Type B pancreatic cell (in vitro differentiated cells): ENCODE measurements around the gene EDDM3A. TPM values are rescaled to one million over a fixed set of nuclear protein-coding genes. Genes with fewer than 3 reads are reported as not detected.

ENCODE experiments used
- DNase-seq: peaks from one replicate; pipeline ENCODE4 v3.0.0; 2021; ENCODE audit warnings: mixed read lengths; ENCODE audit not compliant: unreplicated experiment; ENCODE audit errors: extremely low spot score
- H3K27ac Mint-ChIP-seq: 2 replicates; pipeline ENCODE4 v1.8.0; 2021; ENCODE audit warnings: mild to moderate bottlenecking, mixed read lengths
- H3K27me3 Mint-ChIP-seq: 2 replicates; pipeline ENCODE4 v1.8.0; 2021; ENCODE audit warnings: mixed read lengths
- H3K36me3 Mint-ChIP-seq: 2 replicates; pipeline ENCODE4 v1.8.0; 2021; ENCODE audit warnings: mixed read lengths
- H3K4me1 Mint-ChIP-seq: one replicate; pipeline ENCODE4 v1.8.0; 2021; ENCODE audit warnings: mixed read lengths; ENCODE audit not compliant: unreplicated experiment
- H3K4me3 Mint-ChIP-seq: 2 replicates; pipeline ENCODE4 v1.8.0; 2021; ENCODE audit warnings: mild to moderate bottlenecking, mixed read lengths
- H3K9me3 Mint-ChIP-seq: 2 replicates; pipeline ENCODE4 v1.8.0; 2021; ENCODE audit warnings: mixed read lengths
- total RNA-seq: library from RNA; stranded (reverse); gene quantifications from 2 replicates; pipeline ENCODE4 v1.2.1, GENCODE V29; 2021; ENCODE audit warnings: low replicate concordance
- TF ChIP-seq, protein P1 (sequence below): fragments of 200-600 bp; sonication (generic); conservative IDR thresholded peaks from 2 replicates; pipeline ENCODE4 v1.5.0; 2021; ENCODE audit warnings: antibody characterized with exemption, mild to moderate bottlenecking

EDDM3A gene
- total RNA-seq, 1 donor from 2014 or later, result not detected

DNA sequence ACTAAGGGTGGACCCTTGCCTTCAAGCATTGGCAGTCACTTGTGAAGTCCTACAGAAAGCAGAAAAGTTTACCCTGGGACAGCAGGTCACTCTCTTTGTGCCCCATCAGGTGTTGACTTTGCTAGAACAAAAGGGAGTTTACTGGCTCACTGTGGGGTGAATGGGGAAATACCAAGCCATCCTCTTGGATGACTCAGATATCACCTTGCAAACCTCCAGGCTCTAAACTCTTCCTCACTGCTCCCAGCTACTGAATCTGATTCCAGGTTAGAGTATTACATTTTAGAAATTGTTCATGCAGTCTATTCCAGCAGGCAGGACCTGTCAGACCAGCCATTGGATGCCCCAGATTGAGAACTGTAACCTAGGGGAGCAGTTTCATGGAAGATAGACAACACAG lies 15.3 kb downstream of the EDDM3A start:
- no peaks in the 10 kb centered on the region for H3K9me3 Mint-ChIP-seq
- no peaks in the 10 kb centered on the region for H3K27me3 Mint-ChIP-seq
- H3K4me1 Mint-ChIP-seq, result no peaks in the 10 kb centered on the region
- DNase-seq, result no peak
- TF ChIP-seq, protein P1, sequence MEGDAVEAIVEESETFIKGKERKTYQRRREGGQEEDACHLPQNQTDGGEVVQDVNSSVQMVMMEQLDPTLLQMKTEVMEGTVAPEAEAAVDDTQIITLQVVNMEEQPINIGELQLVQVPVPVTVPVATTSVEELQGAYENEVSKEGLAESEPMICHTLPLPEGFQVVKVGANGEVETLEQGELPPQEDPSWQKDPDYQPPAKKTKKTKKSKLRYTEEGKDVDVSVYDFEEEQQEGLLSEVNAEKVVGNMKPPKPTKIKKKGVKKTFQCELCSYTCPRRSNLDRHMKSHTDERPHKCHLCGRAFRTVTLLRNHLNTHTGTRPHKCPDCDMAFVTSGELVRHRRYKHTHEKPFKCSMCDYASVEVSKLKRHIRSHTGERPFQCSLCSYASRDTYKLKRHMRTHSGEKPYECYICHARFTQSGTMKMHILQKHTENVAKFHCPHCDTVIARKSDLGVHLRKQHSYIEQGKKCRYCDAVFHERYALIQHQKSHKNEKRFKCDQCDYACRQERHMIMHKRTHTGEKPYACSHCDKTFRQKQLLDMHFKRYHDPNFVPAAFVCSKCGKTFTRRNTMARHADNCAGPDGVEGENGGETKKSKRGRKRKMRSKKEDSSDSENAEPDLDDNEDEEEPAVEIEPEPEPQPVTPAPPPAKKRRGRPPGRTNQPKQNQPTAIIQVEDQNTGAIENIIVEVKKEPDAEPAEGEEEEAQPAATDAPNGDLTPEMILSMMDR, result no peak
- no peaks in the 10 kb centered on the region for H3K36me3 Mint-ChIP-seq
- H3K27ac Mint-ChIP-seq, result no peak overlapping the region
- H3K4me3 Mint-ChIP-seq, result no peak overlapping the region

DNA sequence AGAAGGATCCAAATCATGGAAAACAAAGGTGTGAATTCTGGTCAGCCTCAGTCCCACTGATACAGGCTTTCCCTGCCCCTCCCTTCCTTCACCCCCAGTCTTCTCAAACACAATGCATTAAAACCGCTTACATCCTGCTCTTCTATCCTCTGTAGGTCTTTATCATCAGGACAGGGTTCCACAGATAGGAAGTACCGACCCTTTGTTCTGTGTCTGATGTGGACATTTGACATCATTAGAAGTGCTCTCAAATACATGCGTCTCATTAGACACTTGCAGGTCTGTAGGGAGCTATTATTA lies 22.9 kb downstream of the EDDM3A start:
- H3K27ac Mint-ChIP-seq, result no peak overlapping the region
- H3K4me1 Mint-ChIP-seq, result no peaks in the 10 kb centered on the region
- TF ChIP-seq, protein P1, result no peak
- DNase-seq, result no peak
- no peaks in the 10 kb centered on the region for H3K36me3 Mint-ChIP-seq
- no peak overlapping the region for H3K4me3 Mint-ChIP-seq
- no peaks in the 10 kb centered on the region for H3K9me3 Mint-ChIP-seq
- H3K27me3 Mint-ChIP-seq, result no peaks in the 10 kb centered on the region

DNA sequence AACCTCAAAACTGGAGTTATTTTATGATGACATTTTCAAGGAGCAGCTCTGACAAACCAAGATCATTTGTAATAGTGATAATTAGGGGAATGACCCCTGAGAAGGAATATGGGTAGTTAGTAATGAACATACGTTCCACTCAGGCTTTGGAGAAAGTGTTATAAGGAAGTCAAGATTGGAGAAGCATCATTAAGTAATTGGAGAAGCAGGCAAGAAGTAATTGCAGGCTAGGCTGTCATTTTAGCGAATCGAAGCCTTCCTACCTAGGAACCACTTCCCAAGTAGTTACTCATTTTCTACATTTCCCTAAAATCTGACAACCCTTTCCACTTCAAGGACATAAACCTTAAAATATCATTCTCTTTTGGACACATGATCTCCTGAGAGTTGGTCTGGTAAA lies 23.7 kb downstream of the EDDM3A start:
- Mint-ChIP-seq H3K4me3 (no peak overlapping the region), H3K9me3 (no peaks in the 10 kb centered on the region), H3K27ac (no peak overlapping the region), H3K4me1 (no peaks in the 10 kb centered on the region), H3K27me3 (no peaks in the 10 kb centered on the region), H3K36me3 (no peaks in the 10 kb centered on the region)
- no peak for DNase-seq
- TF ChIP-seq, protein P1, result no peak

DNA sequence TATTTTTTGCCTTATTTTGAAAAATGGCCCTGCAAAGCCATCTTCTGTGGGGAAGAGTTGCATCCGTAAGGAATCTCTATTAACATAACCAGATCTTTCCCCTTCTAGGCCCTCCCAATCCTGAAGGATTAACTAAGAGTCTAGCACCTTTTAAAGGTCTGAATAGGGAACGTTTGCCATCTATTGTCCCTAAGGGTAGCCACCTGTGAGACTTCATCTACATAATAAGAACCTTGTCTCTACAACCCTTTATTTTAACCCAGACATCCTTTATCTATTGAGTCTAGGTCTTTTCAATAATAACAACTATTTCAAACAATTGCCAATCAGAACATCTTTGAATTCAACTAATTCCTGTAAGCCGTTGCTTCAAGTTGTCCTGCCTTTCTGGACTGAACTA lies 27.0 kb downstream of the EDDM3A start:
- Mint-ChIP-seq H3K36me3 (no peaks in the 10 kb centered on the region), H3K4me1 (no peaks in the 10 kb centered on the region), H3K4me3 (no peak overlapping the region), H3K27me3 (peaks cover 10% of the 10 kb centered on the region), H3K27ac (no peak overlapping the region), H3K9me3 (no peaks in the 10 kb centered on the region)
- no peak for DNase-seq
- TF ChIP-seq, protein P1, result no peak

- Mint-ChIP-seq H3K36me3 (no peaks in the 10 kb centered on the region), H3K4me1 (no peaks in the 10 kb centered on the region), H3K4me3 (no peak overlapping the region), H3K27ac (no peak overlapping the region), H3K27me3 (peaks cover 10% of the 10 kb centered on the region), H3K9me3 (no peaks in the 10 kb centered on the region)
- no peak for DNase-seq
- TF ChIP-seq, protein P1, result no peak
Measured at GRCh38 chr14:20774258-20774824, 28.7 kb downstream of the EDDM3A start.

- Mint-ChIP-seq H3K4me1 (no peaks in the 10 kb centered on the region), H3K27me3 (peaks cover 10% of the 10 kb centered on the region), H3K4me3 (no peak overlapping the region), H3K36me3 (no peaks in the 10 kb centered on the region), H3K9me3 (no peaks in the 10 kb centered on the region), H3K27ac (no peak overlapping the region)
- no peak for DNase-seq
- TF ChIP-seq, protein P1, result no peak
Measured at GRCh38 chr14:20775043-20775442, 29.4 kb downstream of the EDDM3A start.
